GM19324 (cell line): ENCODE results near the gene PLEKHA1.

Experiments used
- ATAC-seq: cut with Tn5 transposase; IDR thresholded peaks from one replicate; pipeline ENCODE4 v1.9.1; 2021; ENCODE audit warnings: mild to moderate bottlenecking, moderate library complexity; ENCODE audit not compliant: unreplicated experiment, low FRiP score

The PLEKHA1 gene

GRCh38 chr10:122375679-122376160, 1.2 kb downstream of the PLEKHA1 start:
- ATAC-seq: no peak

- ATAC-seq: no peak
These were observed 2.0 kb downstream of the PLEKHA1 start for GRCh38 chr10:122376364-122376961.

GRCh38 chr10:122379041-122379440, 4.5 kb downstream of the PLEKHA1 start:
- ATAC-seq: no peak

- no peak for ATAC-seq
These were observed 5.0 kb downstream of the PLEKHA1 start for GRCh38 chr10:122379537-122379936.

GRCh38 chr10:122380703-122381102, 6.2 kb downstream of the PLEKHA1 start:
- no peak for ATAC-seq

GRCh38 chr10:122381680-122382079, 7.2 kb downstream of the PLEKHA1 start:
- ATAC-seq: no peak

- ATAC-seq: no peak
These were observed 12.0 kb downstream of the PLEKHA1 start for GRCh38 chr10:122386514-122386913.

- ATAC-seq: no peak
These were observed 13.1 kb downstream of the PLEKHA1 start for GRCh38 chr10:122387572-122387971.

GRCh38 chr10:122388287-122388997, 13.9 kb downstream of the PLEKHA1 start:
- ATAC-seq: no peak

GRCh38 chr10:122390271-122390670, 15.8 kb downstream of the PLEKHA1 start:
- no peak for ATAC-seq

GRCh38 chr10:122390679-122391078, 16.2 kb downstream of the PLEKHA1 start:
- no peak for ATAC-seq

- no peak for ATAC-seq
These were observed 17.4 kb downstream of the PLEKHA1 start for GRCh38 chr10:122391875-122392274.

GRCh38 chr10:122392835-122393234, 18.3 kb downstream of the PLEKHA1 start:
- no peak for ATAC-seq

GRCh38 chr10:122393288-122393687, 18.8 kb downstream of the PLEKHA1 start:
- no peak for ATAC-seq

- ATAC-seq: no peak
These were observed 28.1 kb downstream of the PLEKHA1 start for GRCh38 chr10:122402548-122403131.

- no peak for ATAC-seq
These were observed 30.1 kb downstream of the PLEKHA1 start for GRCh38 chr10:122404576-122404975.

- no peak for ATAC-seq
These were observed 33.0 kb downstream of the PLEKHA1 start for GRCh38 chr10:122407375-122408125.

- no peak for ATAC-seq
These were observed 38.8 kb downstream of the PLEKHA1 start for GRCh38 chr10:122413327-122413726.

- no peak for ATAC-seq
These were observed 43.2 kb downstream of the PLEKHA1 start for GRCh38 chr10:122417667-122418066.

GRCh38 chr10:122419016-122419415, 44.5 kb downstream of the PLEKHA1 start:
- ATAC-seq: no peak
